Dedifferentiated amniotic fluid mesenchymal stem cell (primary cell): ENCODE data around the gene FOXO6.

ENCODE experiments used
- DNase-seq: peaks from one replicate; pipeline ENCODE4 v3.0.0-alpha.2; 2016; ENCODE audit errors: extremely low spot score

Gene FOXO6

DNA sequence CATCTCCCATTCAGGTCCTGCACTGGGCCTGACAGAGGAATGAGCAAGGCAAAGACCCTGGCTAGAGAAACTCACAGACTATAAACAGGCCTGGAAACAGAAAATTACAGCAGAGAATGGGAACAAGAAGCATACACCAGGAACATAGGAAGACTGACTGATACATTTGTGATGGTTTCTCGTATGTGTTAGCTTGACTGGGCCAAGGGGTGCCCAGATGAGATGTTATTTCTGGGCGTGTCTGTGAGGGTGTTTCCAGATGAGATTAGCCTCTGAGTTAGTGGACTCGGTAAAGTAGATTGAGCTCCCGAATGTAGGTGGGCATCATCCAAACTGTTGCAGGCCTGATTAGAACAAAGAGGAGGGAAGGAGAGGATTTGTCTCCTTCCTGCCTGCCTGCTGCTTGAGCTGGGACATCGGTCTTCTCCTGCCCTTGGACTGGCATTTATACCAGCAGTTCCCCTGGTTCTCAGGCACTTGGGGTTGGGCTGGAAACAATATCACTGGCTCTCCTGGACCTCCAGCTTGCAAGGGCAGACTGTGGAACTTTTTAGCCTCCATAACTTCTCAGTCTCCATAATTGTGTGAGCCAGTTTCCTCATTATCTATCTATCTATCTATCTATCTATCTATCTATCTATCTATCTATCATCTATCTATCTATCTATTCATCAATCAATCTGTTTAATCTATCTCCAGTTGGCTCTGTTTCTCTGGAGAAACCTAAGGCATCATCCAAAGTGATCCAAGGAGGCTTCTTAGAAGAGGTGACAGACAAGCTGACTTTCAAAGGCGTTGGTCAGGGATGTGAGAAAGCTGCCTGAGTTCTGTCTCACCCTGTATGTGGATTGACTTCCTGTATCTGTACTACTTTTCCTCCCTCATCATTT is 9.7 kb upstream of the FOXO6 start:
- DNase-seq, result no peak

DNA sequence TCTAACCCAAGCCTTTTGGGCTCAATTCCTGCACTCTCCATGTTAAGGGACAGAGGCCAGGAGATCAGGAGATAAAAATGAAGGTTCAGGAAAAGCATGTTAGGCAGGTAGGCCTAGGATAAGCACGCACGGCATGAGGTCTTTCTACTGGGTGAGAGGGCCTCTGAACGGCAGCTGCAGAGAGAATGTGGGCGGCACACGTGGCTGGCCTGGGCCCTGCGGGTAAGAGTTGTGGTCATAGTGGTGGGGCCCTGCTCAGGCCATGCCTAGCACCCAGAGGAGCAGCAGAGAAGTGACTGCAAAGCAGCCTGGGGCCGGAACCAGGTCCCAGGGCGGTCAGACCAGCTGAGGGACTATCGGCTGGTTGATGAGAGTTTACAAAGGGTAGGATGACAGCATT is 7.5 kb upstream of the FOXO6 start:
- no peak for DNase-seq

DNA sequence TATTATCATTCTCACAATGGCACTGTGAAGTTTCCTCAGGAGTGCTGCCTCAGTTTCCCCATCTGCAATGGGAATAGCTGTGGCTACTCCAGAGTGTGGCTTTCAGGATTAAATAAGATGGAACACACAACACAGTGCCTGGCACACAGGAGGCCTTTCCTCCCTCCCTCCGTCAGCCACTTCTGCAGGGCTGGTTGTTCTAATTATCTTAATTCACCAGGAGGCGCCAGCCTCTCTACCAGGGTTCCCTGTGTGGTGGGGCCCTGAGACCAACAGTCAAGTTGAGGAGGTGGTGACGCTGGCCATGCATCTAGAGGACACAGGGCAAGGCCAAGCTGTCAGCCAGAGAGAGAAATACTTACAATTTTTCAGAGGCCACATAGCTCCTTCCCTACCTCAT is 6.3 kb upstream of the FOXO6 start:
- DNase-seq, result no peak

DNA sequence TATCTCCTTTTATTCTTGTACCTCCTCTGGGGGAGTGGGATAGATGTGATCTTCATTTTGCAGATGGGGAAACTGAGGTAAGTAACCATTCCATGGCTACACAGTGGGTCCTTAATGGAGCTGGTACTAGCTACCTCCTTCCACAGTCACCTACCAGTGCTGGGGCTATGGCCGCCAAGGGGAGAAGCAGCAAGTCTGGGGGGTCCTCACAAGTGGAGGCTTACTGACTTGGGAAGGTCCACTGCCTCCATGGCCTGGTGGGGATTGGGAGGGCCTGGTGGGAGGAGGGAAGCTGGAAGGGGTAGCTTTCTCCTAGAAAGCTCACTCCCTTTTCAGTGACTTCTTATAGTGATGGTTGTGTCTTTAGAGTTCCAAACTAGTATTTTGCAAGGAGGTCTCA is 5.9 kb upstream of the FOXO6 start:
- DNase-seq, result no peak

DNA sequence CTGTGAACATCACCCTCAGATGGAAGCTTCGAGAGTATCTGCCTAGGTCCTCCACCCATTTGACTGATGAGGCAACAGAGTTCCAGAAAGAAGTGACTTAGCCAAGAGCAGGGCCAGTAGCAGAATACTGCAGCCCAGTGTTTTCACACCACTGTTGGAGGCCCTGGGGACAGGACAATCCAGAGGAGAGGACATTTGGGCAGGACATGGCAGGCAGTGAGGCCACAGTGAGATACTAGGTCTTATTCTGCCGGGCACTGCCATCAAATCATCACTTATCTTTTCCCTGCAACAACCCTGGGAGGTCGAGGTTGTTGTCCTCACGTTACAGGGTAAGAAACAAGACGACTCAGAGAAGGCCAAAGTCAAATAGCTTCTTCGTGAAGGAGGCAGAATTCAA is 5.5 kb upstream of the FOXO6 start:
- no peak for DNase-seq

DNA sequence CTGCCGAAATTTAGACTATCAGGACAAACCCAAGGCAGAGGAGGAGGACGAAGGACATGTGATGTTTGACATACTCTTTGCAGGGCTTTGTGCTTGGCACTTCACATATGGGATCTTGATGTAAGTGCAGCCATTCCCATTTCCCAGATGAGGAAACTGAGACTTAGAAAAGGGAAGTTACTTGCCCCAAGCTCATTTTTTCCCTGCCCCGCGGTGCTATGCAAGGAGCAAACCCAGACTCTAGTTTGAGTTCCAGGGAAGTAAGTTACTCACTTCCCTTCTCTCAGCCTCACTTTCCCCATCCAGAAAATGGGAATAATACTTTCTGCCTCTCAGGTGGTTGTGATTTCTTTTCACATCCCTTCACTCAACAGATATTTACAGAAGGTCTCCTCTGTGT is 4.5 kb upstream of the FOXO6 start:
- DNase-seq, result no peak

DNA sequence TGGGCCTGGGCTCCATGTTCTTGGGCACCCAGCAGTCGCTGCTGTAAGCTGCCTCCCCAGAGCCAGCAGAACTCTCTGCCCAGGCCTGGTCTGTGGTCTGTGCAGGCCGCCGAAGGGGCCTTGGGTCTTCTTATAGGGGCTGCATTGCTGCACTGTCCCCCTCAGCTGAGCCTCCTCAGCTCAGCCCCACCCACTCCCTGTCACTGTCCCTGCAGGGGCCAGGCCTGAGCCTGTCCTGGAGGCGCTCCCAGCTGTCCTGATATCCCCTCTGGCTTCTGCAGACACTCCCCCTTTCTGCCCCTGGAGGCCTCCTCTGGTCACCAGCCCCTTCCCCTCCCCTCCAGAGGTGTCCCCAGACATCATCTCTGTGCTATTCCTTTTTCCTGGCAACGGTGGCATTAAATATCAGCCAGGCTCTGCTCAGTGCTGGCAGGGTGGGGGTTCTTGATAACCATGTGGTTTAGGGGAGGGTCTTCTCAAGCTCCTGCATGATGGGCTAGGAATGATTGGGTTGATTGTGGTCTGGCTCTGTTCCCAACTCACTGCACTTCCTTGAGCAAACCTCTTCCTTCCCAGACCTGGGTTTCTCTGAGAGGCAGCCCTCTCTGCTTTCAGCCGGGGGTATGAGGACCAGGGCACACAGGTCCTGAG is 3.7 kb upstream of the FOXO6 start:
- no peak for DNase-seq

DNA sequence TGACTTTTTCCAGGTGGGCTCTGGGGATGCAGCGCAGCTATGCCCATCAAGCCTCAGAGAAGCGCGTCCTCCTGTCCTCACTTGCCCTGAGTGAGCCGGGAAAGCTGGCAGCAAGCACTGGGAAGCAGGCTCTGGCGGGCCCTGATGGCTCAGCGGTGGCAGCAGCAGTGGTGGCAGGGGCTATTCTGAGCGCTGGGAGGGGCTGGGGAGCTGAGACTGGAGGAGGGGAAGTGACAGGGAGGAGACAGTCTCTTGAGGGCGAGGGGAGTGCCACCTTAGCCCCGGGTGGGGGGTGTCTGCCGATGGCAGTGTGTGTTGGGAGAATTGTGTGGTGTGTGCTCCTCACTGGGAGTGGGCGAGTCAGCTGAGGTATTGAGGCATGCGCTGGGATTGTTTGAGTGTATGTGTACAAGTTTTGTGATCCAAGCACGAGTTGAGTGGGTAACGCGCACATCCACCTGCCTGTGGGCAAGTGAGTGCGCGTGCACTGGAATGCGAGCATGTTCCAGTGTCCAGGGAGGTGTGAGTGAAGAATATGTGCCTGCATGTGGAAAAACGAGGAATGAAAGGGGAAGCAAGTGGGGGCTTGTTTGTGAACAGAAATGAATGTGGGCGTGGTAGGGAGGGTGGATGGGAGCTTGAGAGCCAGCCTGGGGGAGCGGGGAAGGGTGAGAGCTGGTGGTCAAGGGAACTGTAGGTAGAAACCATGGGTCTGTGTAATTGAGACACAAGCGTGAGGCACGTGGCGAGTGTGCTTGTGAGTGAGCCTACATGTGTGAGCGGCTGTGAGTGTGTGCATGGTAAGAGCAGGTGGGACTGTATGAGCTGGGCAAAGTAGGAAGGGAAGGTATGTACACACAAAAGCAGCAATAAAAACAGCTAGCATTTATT is 2.9 kb upstream of the FOXO6 start:
- DNase-seq, result no peak

DNA sequence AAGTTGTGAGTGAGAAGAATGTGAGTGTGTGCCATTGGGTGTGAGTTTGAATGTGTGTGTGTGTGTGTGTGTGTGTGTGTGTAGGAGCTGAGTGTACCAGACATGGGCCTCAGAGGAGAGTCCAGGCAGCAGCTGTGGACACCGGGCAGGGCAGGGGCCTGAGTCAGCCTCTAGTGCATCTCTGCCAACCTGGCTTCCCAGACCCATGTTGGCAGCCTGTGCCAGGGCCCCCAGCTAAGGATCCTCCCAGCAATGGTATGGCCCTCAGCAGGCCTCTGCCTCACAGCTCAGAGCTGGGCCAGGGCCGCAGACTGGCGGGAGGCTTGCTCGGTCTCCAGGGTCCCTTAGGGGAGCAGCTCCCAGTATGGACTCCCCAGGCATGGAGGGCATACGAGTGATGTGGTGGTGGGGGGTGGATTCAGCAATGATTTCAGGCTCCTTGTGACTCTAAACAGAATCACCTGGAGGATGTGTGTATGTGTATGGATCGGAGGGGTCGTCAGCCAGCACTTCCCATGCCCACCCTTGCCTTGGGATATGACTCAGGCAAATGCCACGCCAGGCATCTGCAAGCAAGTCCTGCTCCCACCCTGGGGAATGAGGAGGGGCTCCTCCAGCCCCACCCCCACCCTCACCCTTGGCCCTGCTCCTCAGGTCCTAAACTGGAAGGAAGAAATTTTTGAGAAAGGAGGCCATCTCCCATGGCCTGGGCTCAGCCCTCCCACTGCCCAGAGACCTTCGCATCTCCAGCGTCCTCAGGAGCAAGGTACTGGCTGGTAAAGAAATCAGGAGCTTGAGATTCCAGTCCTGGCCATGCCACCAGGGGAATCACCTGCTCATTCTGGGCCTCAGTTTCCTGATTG is 1.8 kb upstream of the FOXO6 start:
- peak; percentile 58 for DNase-seq

DNA sequence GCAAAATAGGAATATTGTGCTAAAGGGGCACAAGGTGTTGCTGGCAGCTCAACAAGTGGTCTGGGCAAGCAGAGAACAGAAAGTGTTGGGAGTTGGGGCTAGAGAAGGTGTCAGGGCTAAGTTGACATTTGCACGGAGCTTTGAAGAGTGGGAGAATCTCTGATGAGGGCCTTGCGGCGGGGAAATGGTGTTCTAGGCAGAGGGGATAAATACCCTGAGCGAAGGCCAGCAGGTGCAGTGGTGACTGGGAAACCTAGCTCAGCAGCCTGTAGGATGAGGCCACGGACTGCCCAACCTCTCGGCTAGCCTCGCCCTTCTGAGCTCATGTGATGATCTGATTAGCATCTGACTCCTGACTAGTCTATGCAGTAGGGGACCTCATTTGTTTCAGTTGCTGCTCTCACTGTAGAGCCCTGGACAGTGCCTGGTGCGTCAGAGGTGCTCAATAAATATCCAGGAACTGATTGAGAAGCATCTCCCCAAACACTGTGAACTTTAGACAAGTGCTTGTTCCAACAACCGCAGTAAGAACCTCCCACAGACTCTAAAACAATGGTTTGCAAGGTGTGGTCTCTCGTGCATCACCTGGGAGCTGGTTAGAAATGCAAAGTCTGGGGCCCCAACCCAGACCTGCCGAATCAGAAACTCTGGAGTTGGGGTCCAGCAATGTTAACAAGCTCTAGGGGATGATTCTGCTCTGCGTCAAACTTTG is 1.0 kb upstream of the FOXO6 start:
- DNase-seq, result no peak

DNA sequence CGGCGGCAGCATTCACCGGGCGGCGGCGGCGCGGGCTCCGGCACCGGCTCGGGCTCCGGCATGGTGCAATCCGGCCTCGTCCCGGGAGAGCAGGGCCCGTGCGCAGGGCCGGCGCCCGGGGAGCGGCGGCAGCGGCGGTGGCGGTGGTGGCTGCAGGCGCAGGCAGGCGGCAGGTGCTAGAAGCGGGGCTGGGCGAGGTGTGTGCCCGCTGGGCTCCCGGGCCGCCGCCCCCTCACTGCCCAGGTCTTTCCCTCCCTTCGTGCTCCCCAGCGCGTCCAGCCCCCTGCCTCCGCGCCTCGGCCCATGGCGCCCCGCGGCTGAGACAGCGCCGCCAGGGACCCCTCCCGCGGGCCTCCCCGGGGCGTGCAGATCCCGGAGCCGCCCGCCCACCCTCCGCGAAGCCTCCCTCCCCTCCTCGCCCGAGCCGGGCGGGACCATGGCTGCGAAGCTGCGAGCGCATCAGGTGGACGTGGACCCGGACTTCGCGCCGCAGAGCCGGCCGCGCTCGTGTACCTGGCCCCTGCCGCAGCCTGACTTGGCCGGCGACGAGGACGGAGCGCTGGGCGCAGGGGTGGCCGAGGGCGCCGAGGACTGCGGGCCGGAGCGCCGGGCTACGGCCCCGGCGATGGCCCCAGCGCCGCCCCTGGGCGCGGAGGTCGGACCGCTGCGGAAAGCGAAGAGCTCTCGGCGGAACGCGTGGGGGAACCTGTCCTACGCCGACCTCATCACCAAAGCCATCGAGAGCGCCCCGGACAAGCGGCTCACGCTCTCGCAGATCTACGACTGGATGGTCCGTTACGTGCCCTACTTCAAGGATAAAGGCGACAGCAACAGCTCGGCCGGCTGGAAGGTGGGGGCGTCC is 492 bp downstream of the FOXO6 start:
- DNase-seq, result no peak

DNA sequence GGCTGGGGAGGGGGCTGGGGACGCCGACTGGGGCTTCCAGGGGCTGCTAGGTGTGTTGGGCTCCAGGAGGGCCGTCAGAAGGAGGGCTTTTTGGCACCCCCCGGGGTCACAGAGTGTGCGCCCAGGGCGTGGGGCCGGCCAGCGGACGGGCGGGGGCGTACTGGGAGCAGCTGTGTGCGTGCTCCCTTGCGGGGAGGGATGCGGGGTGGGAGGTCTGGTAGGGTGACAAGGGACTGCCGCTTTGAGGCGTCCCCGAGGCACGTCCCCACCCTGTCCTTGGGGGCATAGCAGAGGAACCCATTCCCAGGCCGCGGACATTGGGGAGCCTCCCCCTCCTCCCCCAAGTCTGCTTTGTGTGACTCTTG is 1.1 kb downstream of the FOXO6 start:
- DNase-seq, result no peak

DNA sequence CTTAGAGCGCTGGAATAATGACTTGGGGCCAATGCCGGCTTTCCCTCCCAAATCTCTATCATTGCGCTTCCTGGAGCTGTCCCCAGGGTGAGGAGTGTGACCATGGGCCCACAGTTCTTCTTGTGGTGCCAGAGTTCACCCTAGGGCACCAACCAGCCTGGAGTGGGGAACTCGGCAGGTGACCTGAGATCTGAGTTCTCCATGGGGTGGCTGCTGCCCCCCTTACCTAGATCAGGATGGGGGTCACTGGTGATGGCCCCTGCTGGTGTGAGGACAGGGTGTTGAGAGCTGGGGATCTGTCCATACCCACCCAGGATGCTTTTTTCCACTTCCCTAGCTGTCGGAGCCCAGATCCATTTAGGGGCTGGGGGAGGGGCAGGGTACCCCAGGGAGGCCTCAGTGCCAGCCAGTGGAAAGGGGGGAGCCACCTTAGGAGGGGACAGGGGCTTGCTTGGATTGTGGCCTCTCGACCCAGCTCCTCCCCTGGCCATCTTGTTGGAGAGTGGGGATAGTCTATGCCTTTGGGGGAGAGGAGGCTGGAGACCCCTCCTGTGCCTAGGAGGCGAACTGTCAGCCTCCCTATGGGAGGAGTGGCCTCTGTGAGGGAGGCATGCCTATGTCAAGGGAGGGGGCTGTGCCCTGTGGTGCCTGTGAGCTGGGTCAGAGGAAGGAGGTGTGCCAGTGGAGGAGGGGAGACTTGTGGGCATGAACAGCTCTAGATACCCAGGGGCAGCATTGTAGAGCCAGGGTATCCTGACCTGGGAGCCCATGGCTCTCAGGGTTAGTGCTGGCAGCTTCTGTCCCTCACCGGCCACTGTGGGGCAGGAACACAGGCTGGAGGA is 1.7 kb downstream of the FOXO6 start:
- DNase-seq, result no peak

DNA sequence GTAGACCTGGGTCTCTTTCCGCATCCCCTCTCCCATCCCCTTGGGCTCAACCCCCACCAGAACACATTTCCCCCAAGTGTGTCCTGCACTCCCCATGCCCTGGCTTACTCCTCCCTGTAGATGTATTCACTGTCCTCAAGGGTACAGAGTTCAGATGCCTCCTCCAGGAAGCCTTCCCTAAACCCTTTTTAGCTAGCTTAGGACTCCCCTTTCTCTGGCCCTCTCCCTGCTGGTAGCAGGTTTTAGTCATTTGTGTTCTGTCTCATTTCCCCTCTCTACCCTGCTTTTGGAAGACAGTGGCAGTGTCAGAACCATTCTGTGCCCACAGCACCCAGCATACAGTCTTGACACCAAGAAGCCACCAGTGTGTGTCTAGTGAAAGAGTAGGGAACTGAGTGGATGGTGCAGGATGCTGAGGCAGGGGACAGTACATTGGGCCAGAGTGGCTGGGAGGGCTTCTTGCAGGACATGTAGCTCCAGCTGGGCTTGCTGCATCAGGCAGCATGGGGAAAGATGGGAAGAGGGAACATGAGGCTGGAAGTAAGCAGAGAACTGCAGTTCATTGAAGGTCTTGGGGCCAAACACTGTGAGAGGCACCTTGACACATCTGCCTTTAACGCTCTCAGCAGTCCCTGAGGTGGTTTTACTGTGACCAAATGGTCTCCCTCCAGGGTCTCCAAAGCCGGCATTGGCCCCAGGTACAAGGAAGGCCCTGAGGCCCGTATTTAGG is 2.5 kb downstream of the FOXO6 start:
- no peak for DNase-seq

DNA sequence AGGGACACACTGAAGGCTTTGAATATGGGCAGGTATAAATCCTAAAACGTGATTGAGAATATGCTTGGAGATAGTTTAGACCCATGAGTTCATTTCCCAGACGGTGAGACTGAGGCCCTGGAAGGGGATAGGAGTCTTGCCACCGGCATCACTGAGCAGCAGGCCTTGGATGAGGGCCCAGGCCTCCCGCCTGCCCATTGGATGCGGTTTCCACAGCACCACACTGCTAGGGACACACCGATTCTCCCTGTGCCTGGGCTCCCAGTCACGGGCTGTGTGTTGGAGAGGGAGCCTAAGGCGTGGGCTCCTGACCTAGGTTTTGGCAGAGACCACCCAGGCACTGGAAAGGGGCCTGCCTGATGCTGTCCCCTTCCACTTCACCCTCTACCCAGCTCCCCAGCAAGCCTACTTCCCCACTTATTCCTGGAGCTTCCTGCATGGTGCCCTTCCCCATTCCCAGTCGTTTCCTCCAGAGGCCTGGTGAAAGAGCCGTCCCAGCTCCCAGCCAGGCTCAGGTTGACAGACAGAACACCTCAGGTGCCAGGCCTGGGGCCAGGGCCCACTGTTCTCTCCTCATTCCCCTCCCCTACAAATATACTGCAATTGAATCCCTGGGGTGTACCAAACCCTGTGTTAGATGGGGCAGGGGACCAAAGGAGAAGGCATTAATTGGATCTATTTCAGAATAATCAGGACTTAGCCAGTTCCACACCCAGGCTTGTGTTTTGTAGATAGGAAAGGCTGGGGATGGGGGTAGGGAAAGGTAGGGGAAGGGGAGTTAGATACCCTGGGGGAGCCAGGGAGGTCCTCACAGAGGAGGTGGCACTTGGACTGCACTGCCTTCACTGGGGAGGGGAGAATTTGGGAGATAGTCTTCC is 3.4 kb downstream of the FOXO6 start:
- DNase-seq, result no peak

DNA sequence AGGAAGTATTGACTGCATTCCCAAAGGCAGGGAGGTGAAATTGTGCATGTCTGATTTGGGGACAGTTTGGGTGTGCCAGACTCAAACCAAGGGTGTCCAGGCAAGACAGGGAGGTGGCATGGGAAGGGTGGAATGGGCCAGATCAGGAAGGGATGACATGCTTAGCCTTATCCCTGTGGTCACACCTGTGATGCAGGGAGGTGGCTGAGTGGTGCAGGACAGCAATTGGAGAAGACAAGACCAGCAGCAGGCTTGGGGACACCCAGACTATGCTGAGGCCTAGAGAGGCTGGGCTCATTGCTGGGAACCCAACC is 4.0 kb downstream of the FOXO6 start:
- no peak for DNase-seq

DNA sequence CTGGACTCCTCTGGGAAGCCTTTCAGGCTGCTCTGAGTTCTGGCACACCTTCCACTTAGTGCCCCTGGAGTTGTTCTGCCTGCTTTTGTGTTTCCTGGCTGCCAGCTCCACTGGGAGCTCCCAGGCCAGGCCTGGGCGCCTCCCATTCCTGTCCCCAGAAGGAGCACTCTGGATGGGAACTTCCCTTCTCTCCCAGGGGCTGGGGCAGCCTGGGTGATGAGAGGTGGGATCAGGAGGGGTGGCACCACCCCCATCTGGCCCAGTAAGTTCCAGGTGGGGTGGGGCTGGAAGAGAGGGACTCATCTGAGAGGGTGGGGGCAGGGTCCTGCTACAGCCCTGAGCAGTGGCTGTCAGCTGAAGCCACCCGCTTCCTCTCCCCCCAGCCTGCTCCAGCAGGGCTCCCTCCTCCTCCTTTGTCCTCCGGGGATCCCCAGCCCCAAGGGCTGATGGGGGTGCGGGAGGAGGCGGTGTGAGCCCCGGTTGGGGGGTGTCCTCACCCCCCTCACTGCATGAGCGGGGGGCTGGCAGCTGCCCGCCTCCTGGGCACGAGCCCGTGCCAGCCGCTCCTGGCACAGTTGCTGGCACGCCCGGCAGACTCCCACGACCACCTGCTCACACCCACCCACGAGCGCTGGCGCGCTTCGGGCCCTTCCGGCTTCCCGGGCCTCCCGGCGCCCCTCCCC is 4.7 kb downstream of the FOXO6 start:
- DNase-seq, result no peak
